ENCODE data around the gene TMPRSS13.

GRCh38 chr11:117953024-117953671 lies 23.9 kb upstream of the TMPRSS13 start:
- no peak for TF ChIP-seq POLR2AphosphoS5 (IDR thresholded peaks at IDR 0.05)
- no peak for TF ChIP-seq CTCF (IDR thresholded peaks at IDR 0.05)
- TF ChIP-seq POLR2A (IDR thresholded peaks at IDR 0.05) = no peak

Data from transverse colon (tissue), 4 donors.